Caco-2 (cell line): ENCODE data around the gene FPGS. TPM values are rescaled to one million over a fixed set of nuclear protein-coding genes. Genes with fewer than 3 reads are reported as not detected.

Source experiments
- BruUV-seq: library from RNA; stranded (reverse); fragments of 400-500 nt; replicated peaks from 2 replicates; lab custom pipeline; 2021; lab: Mats Ljungman, UMichigan
- CTCF ChIA-PET: fragments of 300-600 bp; sonication (Branson Sonifier 250); formaldehyde crosslinking; loops from one replicate; lab custom pipeline; 2022; ENCODE audit warnings: antibody characterized with exemption; lab: Charles Lee
- POLR2A ChIA-PET: fragments of 300-600 bp; sonication (Branson Sonifier 250); formaldehyde crosslinking; loops from one replicate; lab custom pipeline; 2022; ENCODE audit warnings: antibody characterized with exemption; lab: Charles Lee
- DNase-seq, 2 experiments: peaks; one replicate each; pipeline versions ENCODE4 v3.0.0 to v3.0.0-alpha.2; 2020 to 2022
- H3K27me3 ChIP-seq: replicated peaks from 2 replicates; pipeline ENCODE4 v1.6.0; 2011; ENCODE audit warnings: low read length; ENCODE audit not compliant: control insufficient read depth, insufficient read depth
- H3K36me3 ChIP-seq: 2 replicates; pipeline ENCODE4 v1.5.1; 2011; ENCODE audit warnings: low read length; ENCODE audit not compliant: control insufficient read depth, insufficient read depth
- H3K4me1 ChIP-seq: fragments of 250-450 bp; sonication (Bioruptor Pico); 2 replicates; pipeline ENCODE4 v1.5.1; 2020; ENCODE audit warnings: mild to moderate bottlenecking
- H3K4me3 ChIP-seq: 2 replicates; pipeline ENCODE4 v1.5.1; 2011; ENCODE audit warnings: low read depth, mild to moderate bottlenecking, control low read depth, low read length
- H3K9me3 ChIP-seq: fragments of 250-450 bp; sonication (Bioruptor Pico); 2 replicates; pipeline ENCODE4 v1.5.1; 2020; ENCODE audit warnings: mild to moderate bottlenecking, moderate library complexity
- H3K27ac Mint-ChIP-seq: one replicate; pipeline ENCODE4 v1.8.0; 2022; ENCODE audit warnings: mixed read lengths; ENCODE audit not compliant: unreplicated experiment
- H3K27me3 Mint-ChIP-seq: one replicate; pipeline ENCODE4 v1.8.0; 2022; ENCODE audit warnings: mixed read lengths; ENCODE audit not compliant: insufficient read depth, unreplicated experiment
- H3K36me3 Mint-ChIP-seq: one replicate; pipeline ENCODE4 v1.8.0; 2022; ENCODE audit warnings: mild to moderate bottlenecking, mixed read lengths; ENCODE audit not compliant: insufficient read depth, unreplicated experiment
- H3K4me1 Mint-ChIP-seq: one replicate; pipeline ENCODE4 v1.8.0; 2022; ENCODE audit warnings: low read depth, mixed read lengths; ENCODE audit not compliant: unreplicated experiment
- H3K4me3 Mint-ChIP-seq: one replicate; pipeline ENCODE4 v1.8.0; 2022; ENCODE audit warnings: mild to moderate bottlenecking, moderate library complexity, mixed read lengths; ENCODE audit not compliant: unreplicated experiment
- H3K9me3 Mint-ChIP-seq: one replicate; pipeline ENCODE4 v1.8.0; 2022; ENCODE audit warnings: mixed read lengths; ENCODE audit not compliant: unreplicated experiment
- CTCF ChIP-seq, 2 experiments: fragments of 200-600 bp in 1 of 2; IDR thresholded peaks; 1 replicate in 1 of 2; 2 replicates in 1 of 2; pipeline versions ENCODE4 v1.5.1 to v1.8.0; 2011 to 2022; ENCODE audit warnings: antibody characterized with exemption in 1 of 2, control low read depth in 1 of 2, inconsistent platforms in 1 of 2, low read depth in 1 of 2, low read length in 1 of 2, mild to moderate bottlenecking in 1 of 2, moderate library complexity in 1 of 2; ENCODE audit not compliant: insufficient read depth in 1 of 2, severe bottlenecking in 1 of 2, unreplicated experiment in 1 of 2
- intact Hi-C: fragments of 100-400 bp; cut with micrococcal nuclease; formaldehyde crosslinking; loops from one replicate; pipeline ENCODE4 v1.10.0; 2022; ENCODE audit not compliant: unreplicated experiment
- total RNA-seq: library from RNA; stranded (reverse); gene quantifications from 2 replicates; pipeline ENCODE4 v1.2.3, GENCODE V29; 2022

The FPGS gene
- total RNA-seq, 1 experiment from 2014 or later: 54.4 TPM

- Mint-ChIP-seq H3K4me1 (no peaks in the 10 kb centered on the region), H3K9me3 (no peaks in the 10 kb centered on the region), H3K36me3 (no peaks in the 10 kb centered on the region), H3K4me3 (no peak overlapping the region), H3K27me3 (peaks cover 14% of the 10 kb centered on the region), H3K27ac (no peak overlapping the region)
- Histone ChIP-seq H3K27me3 (no peaks in the 10 kb centered on the region; the same call in 1 of the 2 replicates), H3K9me3 (no peaks in the 10 kb centered on the region), H3K4me3 (no peak overlapping the region), H3K36me3 (no peaks in the 10 kb centered on the region), H3K4me1 (no peaks in the 10 kb centered on the region)
- POLR2A ChIA-PET: no interaction called here
- CTCF ChIA-PET: interaction anchor here (0.8 kb wide), 1 partner anchor 9 kb away, joined by 3 read pairs; no protein-coding TSS in a partner anchor
- no peak for DNase-seq
- TF ChIP-seq CTCF (IDR thresholded peaks at IDR 0.05; ENCODE audit: insufficient read depth in 1 of 2, low read depth in 1 of 2, low read length in 1 of 2, severe bottlenecking in 1 of 2, unreplicated experiment in 1 of 2): no peak
- no TSS peak for BruUV-seq
- intact Hi-C loops: no loop called here
Measured at GRCh38 chr9:127762111-127762676, 40.5 kb upstream of the FPGS start.

- H3K4me1 ChIP-seq: no peaks in the 10 kb centered on the region
- ChIA-PET CTCF (no interaction called here), POLR2A (no interaction called here)
- Mint-ChIP-seq H3K4me3 (no peak overlapping the region), H3K27ac (no peak overlapping the region), H3K4me1 (no peaks in the 10 kb centered on the region), H3K27me3 (peaks cover 10% of the 10 kb centered on the region), H3K9me3 (no peaks in the 10 kb centered on the region), H3K36me3 (no peaks in the 10 kb centered on the region)
- no peak for TF ChIP-seq CTCF (IDR thresholded peaks at IDR 0.05; ENCODE audit: insufficient read depth in 1 of 2, low read depth in 1 of 2, low read length in 1 of 2, severe bottlenecking in 1 of 2, unreplicated experiment in 1 of 2)
- no TSS peak for BruUV-seq
- intact Hi-C loops: no loop called here
- H3K27me3 ChIP-seq: no peaks in the 10 kb centered on the region; the same call in 1 of the 2 replicates
- H3K36me3 ChIP-seq: no peaks in the 10 kb centered on the region
- H3K4me3 ChIP-seq: no peak overlapping the region
- H3K9me3 ChIP-seq: no peaks in the 10 kb centered on the region
- DNase-seq: no peak
Measured at GRCh38 chr9:127763918-127764384, 38.7 kb upstream of the FPGS start.

- intact Hi-C loops: no loop called here
- CTCF ChIA-PET: no interaction called here
- Mint-ChIP-seq H3K36me3 (no peaks in the 10 kb centered on the region), H3K27ac (no peak overlapping the region), H3K9me3 (no peaks in the 10 kb centered on the region), H3K4me1 (no peaks in the 10 kb centered on the region), H3K27me3 (peaks cover 10% of the 10 kb centered on the region), H3K4me3 (no peak overlapping the region)
- POLR2A ChIA-PET: no interaction called here
- DNase-seq: no peak
- H3K36me3 ChIP-seq: no peaks in the 10 kb centered on the region
- H3K4me3 ChIP-seq: no peak overlapping the region
- no TSS peak for BruUV-seq
- no peaks in the 10 kb centered on the region for H3K4me1 ChIP-seq
- TF ChIP-seq CTCF (IDR thresholded peaks at IDR 0.05; ENCODE audit: insufficient read depth in 1 of 2, low read depth in 1 of 2, low read length in 1 of 2, severe bottlenecking in 1 of 2, unreplicated experiment in 1 of 2): no peak
- no peaks in the 10 kb centered on the region for H3K9me3 ChIP-seq
- no peaks in the 10 kb centered on the region; the same call in 1 of the 2 replicates for H3K27me3 ChIP-seq
Measured at GRCh38 chr9:127765418-127765817, 37.3 kb upstream of the FPGS start.
